Measurements from ENCODE around the gene RMDN2. TPM values are rescaled to one million over a fixed set of nuclear protein-coding genes. Genes with fewer than 3 reads are reported as not detected.

The RMDN2 gene
- polyA plus RNA-seq, 1 experiment, result 3.4 TPM

DNA sequence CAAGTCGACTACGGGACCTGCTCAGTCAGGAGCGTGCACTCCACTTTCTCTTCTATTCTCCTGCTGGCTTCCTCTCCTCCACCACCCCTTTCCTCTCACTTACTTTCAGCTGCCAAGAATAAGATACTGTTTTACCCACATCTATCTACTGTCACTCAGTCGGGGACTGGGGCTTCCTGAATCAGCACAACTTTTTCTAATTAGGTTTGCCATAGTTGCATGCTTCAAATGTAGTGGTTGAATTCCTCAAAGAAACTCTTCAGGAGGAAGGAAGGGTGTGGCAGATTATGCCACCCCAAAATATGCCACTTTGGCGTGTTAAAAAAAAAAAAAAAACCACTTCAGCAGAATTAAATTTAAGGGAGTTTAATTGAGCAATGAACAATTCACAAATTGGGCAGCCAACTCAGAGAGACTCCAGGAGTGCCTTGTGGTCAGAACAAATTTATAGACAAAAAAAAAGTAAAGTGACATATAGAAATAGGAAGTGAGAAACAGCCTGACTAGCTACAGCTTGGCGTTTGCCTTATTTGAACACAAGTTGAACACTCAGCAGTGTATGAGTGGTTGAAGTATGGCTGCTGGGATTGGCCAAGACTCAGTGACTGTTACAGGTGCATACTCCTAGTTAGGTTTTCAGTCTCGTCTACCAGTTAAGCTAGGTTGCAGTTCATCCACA, 32.5 kb upstream of the RMDN2 start:
- H3K36me3 ChIP-seq (ENCODE audit: control insufficient read depth, insufficient read depth, low read length), result no peaks in the 10 kb centered on the region
- no peak overlapping the region for H3K4me3 ChIP-seq (ENCODE audit: low read depth, low read length)
- ChIA-PET CTCF (interaction anchor here (1.4 to 3.0 kb wide), 2 partner anchors 15 to 496 kb away, joined by 3 to 17 read pairs; no protein-coding TSS in a partner anchor), POLR2A (interaction anchor here (0.5 kb wide), 1 partner anchor 859 kb away, joined by 3 read pairs; the partner anchor contains the start of gene SRSF7)
- H3K27me3 ChIP-seq (ENCODE audit: control insufficient read depth, insufficient read depth, low read length), result no peaks in the 10 kb centered on the region
- no peak for TF ChIP-seq CTCF (IDR thresholded peaks at IDR 0.05; ENCODE audit: insufficient read depth, low read depth, low read length)
- DNase-seq (ENCODE audit: low read depth), result no peak

DNA sequence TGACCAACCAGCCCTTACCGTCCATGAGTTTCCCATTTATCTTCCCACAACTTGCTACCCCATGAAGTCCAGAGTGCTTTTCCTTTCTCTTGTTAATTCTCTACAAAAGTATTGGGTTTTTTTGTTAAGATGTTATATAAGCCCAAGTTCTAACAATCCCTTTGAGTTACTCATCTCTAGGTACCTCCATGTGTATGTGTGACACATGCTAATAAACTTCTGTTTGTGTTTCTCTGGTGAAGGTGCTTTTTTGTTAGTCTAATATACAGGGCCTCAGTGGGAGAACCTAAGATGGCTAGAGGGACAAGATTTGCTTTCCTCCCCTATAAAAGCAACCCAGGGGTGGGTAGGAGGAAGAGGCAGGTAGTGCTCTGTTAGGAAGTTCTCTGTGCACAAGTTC, 31.8 kb upstream of the RMDN2 start:
- Histone ChIP-seq H3K4me3 (ENCODE audit: low read depth, low read length) (no peak overlapping the region), H3K27me3 (ENCODE audit: control insufficient read depth, insufficient read depth, low read length) (no peaks in the 10 kb centered on the region), H3K36me3 (ENCODE audit: control insufficient read depth, insufficient read depth, low read length) (no peaks in the 10 kb centered on the region)
- no peak for TF ChIP-seq CTCF (IDR thresholded peaks at IDR 0.05; ENCODE audit: insufficient read depth, low read depth, low read length)
- ChIA-PET POLR2A (interaction anchor here (0.5 kb wide), 1 partner anchor 858 kb away, joined by 3 read pairs; the partner anchor contains the start of gene SRSF7), CTCF (interaction anchor here (0.6 to 1.4 kb wide), 2 partner anchors 496 to 498 kb away, joined by 3 read pairs; no protein-coding TSS in a partner anchor)
- no peak for DNase-seq (ENCODE audit: low read depth)

DNA sequence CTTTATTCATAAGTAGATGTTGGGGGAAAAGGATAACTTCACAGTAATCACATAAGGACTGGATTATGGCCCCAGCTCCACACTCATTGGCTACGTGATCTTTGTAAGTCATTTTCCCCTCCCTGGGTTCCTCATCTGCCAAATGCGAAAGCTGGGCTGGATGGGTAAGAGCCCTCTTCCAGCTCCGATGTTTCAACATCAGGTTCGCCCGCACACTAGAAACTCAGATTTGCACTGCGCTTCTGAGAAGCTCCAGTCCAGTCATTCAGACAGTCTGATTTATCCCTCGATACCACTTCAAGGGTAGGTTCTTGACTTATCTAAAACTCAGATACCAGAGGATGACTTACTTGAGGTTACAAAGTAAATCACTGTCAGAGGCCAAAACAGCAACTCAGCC, 31.0 kb upstream of the RMDN2 start:
- Histone ChIP-seq H3K27me3 (ENCODE audit: control insufficient read depth, insufficient read depth, low read length) (no peaks in the 10 kb centered on the region), H3K36me3 (ENCODE audit: control insufficient read depth, insufficient read depth, low read length) (no peaks in the 10 kb centered on the region), H3K4me3 (ENCODE audit: low read depth, low read length) (no peak overlapping the region)
- TF ChIP-seq CTCF (IDR thresholded peaks at IDR 0.05; ENCODE audit: insufficient read depth, low read depth, low read length), result no peak
- ChIA-PET POLR2A (no interaction called here), CTCF (interaction anchor here (0.7 to 2.2 kb wide), 4 partner anchors 17 to 503 kb away, joined by 3 to 8 read pairs (median 4); no protein-coding TSS in a partner anchor)
- DNase-seq (ENCODE audit: low read depth), result no peak

- ChIA-PET CTCF (interaction anchor here (0.5 to 2.2 kb wide), 6 partner anchors 17 to 504 kb away, joined by 3 to 8 read pairs (median 4); no protein-coding TSS in a partner anchor), POLR2A (no interaction called here)
- no peak for TF ChIP-seq CTCF (IDR thresholded peaks at IDR 0.05; ENCODE audit: insufficient read depth, low read depth, low read length)
- DNase-seq (ENCODE audit: low read depth), result no peak
- Histone ChIP-seq H3K4me3 (ENCODE audit: low read depth, low read length) (no peak overlapping the region), H3K36me3 (ENCODE audit: control insufficient read depth, insufficient read depth, low read length) (no peaks in the 10 kb centered on the region), H3K27me3 (ENCODE audit: control insufficient read depth, insufficient read depth, low read length) (no peaks in the 10 kb centered on the region)
Measured at GRCh38 chr2:37894601-37895000, 30.5 kb upstream of the RMDN2 start.

DNA sequence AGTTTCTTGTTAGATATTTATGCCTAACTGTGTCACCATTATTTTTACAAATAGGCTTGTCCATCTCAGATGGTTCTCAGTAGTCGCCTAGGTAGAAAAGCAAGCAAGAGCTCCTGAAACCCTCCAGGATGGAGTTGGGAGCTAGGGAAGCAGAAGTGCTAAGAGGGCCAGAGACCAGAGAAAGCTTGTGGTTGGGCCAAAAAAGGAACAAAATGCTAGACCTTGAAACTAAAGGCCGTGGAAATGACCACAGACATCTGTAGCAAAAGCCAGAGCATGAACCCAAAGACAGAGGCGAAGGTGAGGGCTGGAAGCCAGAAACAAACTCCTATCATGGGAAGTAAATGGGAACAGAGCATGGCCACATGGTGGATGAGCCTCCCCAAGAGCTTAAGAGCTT, 29.9 kb upstream of the RMDN2 start:
- ChIA-PET POLR2A (no interaction called here), CTCF (interaction anchor here (0.5 to 2.2 kb wide), 7 partner anchors 11 to 504 kb away, joined by 3 to 8 read pairs (median 4); no protein-coding TSS in a partner anchor)
- TF ChIP-seq CTCF (IDR thresholded peaks at IDR 0.05; ENCODE audit: insufficient read depth, low read depth, low read length), result no peak

More for the DNA sequence above, 29.9 kb upstream of the RMDN2 start:
- no peak for DNase-seq (ENCODE audit: low read depth)
- Histone ChIP-seq H3K36me3 (ENCODE audit: control insufficient read depth, insufficient read depth, low read length) (no peaks in the 10 kb centered on the region), H3K27me3 (ENCODE audit: control insufficient read depth, insufficient read depth, low read length) (no peaks in the 10 kb centered on the region), H3K4me3 (ENCODE audit: low read depth, low read length) (no peak overlapping the region)
